SK-N-MC (cell line): ENCODE measurements around the gene RAN.

ENCODE experiments used
- EZH2 ChIP-seq: fragments of 200-600 bp; sonication (generic); IDR thresholded peaks from one replicate; pipeline ENCODE4 v1.6.1; 2017; ENCODE audit warnings: antibody characterized with exemption
- FOXP2 ChIP-seq: optimal IDR thresholded peaks from 2 replicates; pipeline ENCODE3; 2011; ENCODE audit warnings: mild to moderate bottlenecking, moderate library complexity; ENCODE audit not compliant: insufficient read depth; ENCODE audit errors: extremely low read length, control extremely low read depth
- POLR2AphosphoS5 ChIP-seq: IDR thresholded peaks from 2 replicates; pipeline ENCODE4 v1.6.1; 2012; ENCODE audit warnings: mild to moderate bottlenecking, low read depth, low read length, borderline replicate concordance

- TF ChIP-seq POLR2AphosphoS5 (no peak), EZH2 (no peak), FOXP2 (no peak)
Observed at GRCh38 chr12:130862161-130862560, 9.7 kb upstream of the RAN start.
